DOHH2 (cell line): ENCODE data around the gene ALG2.

ENCODE experiments used
- H3F3A ChIP-seq: fragments of 200-600 bp; sonication (generic), shearing (Covaris generic); 2 replicates; pipeline ENCODE4 v1.6.0; 2016; ENCODE audit warnings: antibody characterized with exemption, mild to moderate bottlenecking; ENCODE audit not compliant: control insufficient read depth, insufficient read depth
- H3K27ac ChIP-seq: fragments of 200-600 bp; sonication (generic); 2 replicates; pipeline ENCODE4 v1.5.1; 2014; ENCODE audit warnings: low read depth, mild to moderate bottlenecking, low read length, moderate library complexity
- H3K27me3 ChIP-seq: fragments of 200-600 bp; sonication (generic); 2 replicates; pipeline ENCODE4 v1.6.1; 2014; ENCODE audit warnings: mild to moderate bottlenecking, low read length, mixed read lengths; ENCODE audit not compliant: control insufficient read depth
- H3K36me3 ChIP-seq: fragments of 200-600 bp; sonication (generic); 2 replicates; pipeline ENCODE4 v1.6.1; 2014; ENCODE audit warnings: mild to moderate bottlenecking, low read length, moderate library complexity, mixed read lengths; ENCODE audit not compliant: control insufficient read depth
- H3K4me1 ChIP-seq: fragments of 200-600 bp; sonication (generic); 2 replicates; pipeline ENCODE4 v1.6.1; 2014; ENCODE audit warnings: mild to moderate bottlenecking, low read length, mixed read lengths; ENCODE audit not compliant: control insufficient read depth
- H3K4me2 ChIP-seq: fragments of 200-600 bp; sonication (generic); 2 replicates; pipeline ENCODE4 v1.6.0; 2014; ENCODE audit warnings: mild to moderate bottlenecking, low read length, moderate library complexity
- H3K4me3 ChIP-seq: fragments of 200-600 bp; sonication (generic); 2 replicates; pipeline ENCODE4 v1.5.1; 2014; ENCODE audit warnings: mild to moderate bottlenecking, low read length, mixed read lengths
- H3K79me2 ChIP-seq: fragments of 200-600 bp; sonication (generic); 2 replicates; pipeline ENCODE4 v1.6.1; 2014; ENCODE audit warnings: mild to moderate bottlenecking, low read length, mixed read lengths; ENCODE audit not compliant: control insufficient read depth
- H3K9me2 ChIP-seq: fragments of 200-600 bp; sonication (generic); replicated peaks from 2 replicates; pipeline ENCODE4 v1.6.1; 2014; ENCODE audit warnings: mild to moderate bottlenecking, low read length, mixed read lengths; ENCODE audit not compliant: control insufficient read depth
- H3K9me3 ChIP-seq: fragments of 200-600 bp; sonication (generic); 2 replicates; pipeline ENCODE4 v1.6.1; 2014; ENCODE audit warnings: antibody characterized with exemption, low read length, mixed read lengths; ENCODE audit not compliant: control insufficient read depth, insufficient read depth
- H4K20me1 ChIP-seq: fragments of 200-600 bp; sonication (generic); 2 replicates; pipeline ENCODE4 v1.6.0; 2014; ENCODE audit warnings: low read depth, mild to moderate bottlenecking, antibody characterized with exemption, low read length, moderate library complexity; ENCODE audit not compliant: control insufficient read depth, insufficient read depth
- EZH2phosphoT487 ChIP-seq: fragments of 200-600 bp; sonication (generic); IDR thresholded peaks from 2 replicates; pipeline ENCODE4 v1.6.1; 2017; ENCODE audit warnings: borderline replicate concordance, mild to moderate bottlenecking, antibody characterized with exemption, low read length, moderate library complexity, mixed read lengths
- TF ChIP-seq, protein P1 (sequence below): fragments of 200-600 bp; sonication (generic); IDR thresholded peaks from one replicate; pipeline ENCODE4 v1.5.1; 2014; ENCODE audit warnings: antibody characterized with exemption, mild to moderate bottlenecking, low read depth, low read length; ENCODE audit not compliant: poor library complexity, severe bottlenecking

ALG2 gene

DNA sequence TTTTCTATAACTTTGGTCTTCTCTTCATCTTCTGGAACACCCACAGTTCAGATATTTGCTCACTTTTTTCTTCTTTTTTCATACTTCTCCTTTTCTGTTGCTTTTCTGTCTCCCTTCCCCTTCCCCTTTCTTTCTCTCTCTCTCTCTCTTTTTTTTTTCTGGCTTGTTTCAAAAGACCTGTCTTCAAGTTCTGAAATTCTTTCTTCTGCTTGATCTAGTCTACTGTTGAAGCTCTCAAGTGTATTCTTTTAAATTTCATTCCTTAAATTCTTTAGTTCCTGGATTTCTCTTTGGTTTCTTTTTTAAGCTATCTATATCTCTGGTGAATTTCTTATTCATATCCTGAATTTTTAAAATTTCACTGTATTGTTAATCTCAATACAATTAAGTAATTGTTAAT is 11.2 kb downstream of the ALG2 start:
- H3F3A ChIP-seq, result no peaks in the 10 kb centered on the region
- peaks cover 5% of the 10 kb centered on the region; the same call in 1 of the 2 replicates for H3K79me2 ChIP-seq
- no peak overlapping the region for H3K4me3 ChIP-seq
- no peaks in the 10 kb centered on the region for H3K9me3 ChIP-seq
- no peak overlapping the region for H3K27ac ChIP-seq
- H3K9me2 ChIP-seq, result no peaks in the 10 kb centered on the region
- H3K27me3 ChIP-seq, result 0 out of 2 replicates have a peak, but pooled peaks cover 3% of the 10 kb centered on the region
- H3K36me3 ChIP-seq, result peaks cover 6% of the 10 kb centered on the region; the same call in 1 of the 2 replicates
- no peaks in the 10 kb centered on the region for H4K20me1 ChIP-seq
- no peak for TF ChIP-seq EZH2phosphoT487
- TF ChIP-seq, protein P1, sequence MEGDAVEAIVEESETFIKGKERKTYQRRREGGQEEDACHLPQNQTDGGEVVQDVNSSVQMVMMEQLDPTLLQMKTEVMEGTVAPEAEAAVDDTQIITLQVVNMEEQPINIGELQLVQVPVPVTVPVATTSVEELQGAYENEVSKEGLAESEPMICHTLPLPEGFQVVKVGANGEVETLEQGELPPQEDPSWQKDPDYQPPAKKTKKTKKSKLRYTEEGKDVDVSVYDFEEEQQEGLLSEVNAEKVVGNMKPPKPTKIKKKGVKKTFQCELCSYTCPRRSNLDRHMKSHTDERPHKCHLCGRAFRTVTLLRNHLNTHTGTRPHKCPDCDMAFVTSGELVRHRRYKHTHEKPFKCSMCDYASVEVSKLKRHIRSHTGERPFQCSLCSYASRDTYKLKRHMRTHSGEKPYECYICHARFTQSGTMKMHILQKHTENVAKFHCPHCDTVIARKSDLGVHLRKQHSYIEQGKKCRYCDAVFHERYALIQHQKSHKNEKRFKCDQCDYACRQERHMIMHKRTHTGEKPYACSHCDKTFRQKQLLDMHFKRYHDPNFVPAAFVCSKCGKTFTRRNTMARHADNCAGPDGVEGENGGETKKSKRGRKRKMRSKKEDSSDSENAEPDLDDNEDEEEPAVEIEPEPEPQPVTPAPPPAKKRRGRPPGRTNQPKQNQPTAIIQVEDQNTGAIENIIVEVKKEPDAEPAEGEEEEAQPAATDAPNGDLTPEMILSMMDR, result no peak
- 0 out of 2 replicates have a peak, but pooled peaks cover 3% of the 10 kb centered on the region for H3K4me1 ChIP-seq
- no peak overlapping the region for H3K4me2 ChIP-seq

- H4K20me1 ChIP-seq, result no peaks in the 10 kb centered on the region
- H3K36me3 ChIP-seq, result no peaks in the 10 kb centered on the region
- TF ChIP-seq, protein P1, result no peak
- TF ChIP-seq EZH2phosphoT487, result no peak
- H3K9me3 ChIP-seq, result no peaks in the 10 kb centered on the region
- H3F3A ChIP-seq, result no peaks in the 10 kb centered on the region
- peaks cover 7% of the 10 kb centered on the region for H3K4me1 ChIP-seq
- H3K27me3 ChIP-seq, result no peaks in the 10 kb centered on the region; the same call in 1 of the 2 replicates
- H3K79me2 ChIP-seq, result no peaks in the 10 kb centered on the region
- no peak overlapping the region for H3K27ac ChIP-seq
- no peak overlapping the region for H3K4me2 ChIP-seq
- no peak overlapping the region for H3K4me3 ChIP-seq
- H3K9me2 ChIP-seq, result no peaks in the 10 kb centered on the region
Observed at GRCh38 chr9:99201603-99202002, 20.1 kb downstream of the ALG2 start.

- no peak for TF ChIP-seq EZH2phosphoT487
- TF ChIP-seq, protein P1, result no peak
- Histone ChIP-seq H3K27ac (no peak overlapping the region), H3K9me2 (no peaks in the 10 kb centered on the region), H3K79me2 (no peaks in the 10 kb centered on the region), H3K27me3 (peaks cover 6% of the 10 kb centered on the region), H3K36me3 (no peaks in the 10 kb centered on the region), H4K20me1 (no peaks in the 10 kb centered on the region), H3K4me2 (no peak overlapping the region), H3K4me3 (no peak overlapping the region), H3F3A (no peaks in the 10 kb centered on the region), H3K4me1 (peaks cover 7% of the 10 kb centered on the region), H3K9me3 (no peaks in the 10 kb centered on the region)
Observed at GRCh38 chr9:99199938-99200539, 21.7 kb downstream of the ALG2 start.
